A549 treated with DMSO at 1 μM for 4 hours (cell line): Measurements from ENCODE around the gene TOX4. TPM values are rescaled to one million over a fixed set of nuclear protein-coding genes. Genes with fewer than 3 reads are reported as not detected.

ENCODE experiments used
- total RNA-seq: library from RNA; stranded (reverse); fragments of 200-300 nt; extraction: Qiagen RNA extraction; gene quantifications from 5 replicates; pipeline ENCODE4 v1.2.3, GENCODE V29; 2022; ENCODE audit warnings: low read depth

TOX4 gene
- 65.3 to 76.8 TPM (median 68.1 TPM) in 5 replicates for total RNA-seq

GRCh38 chr14:21476925-21477681 is at the start of gene TOX4, which contains the start of gene RAB2B:
TOX4 (plus strand) TSS chr14:21477195; CDS start chr14:21477279, 84 bp downstream.
RAB2B (minus strand) TSS chr14:21476959; CDS start chr14:21476872, 87 bp downstream.

DNA sequence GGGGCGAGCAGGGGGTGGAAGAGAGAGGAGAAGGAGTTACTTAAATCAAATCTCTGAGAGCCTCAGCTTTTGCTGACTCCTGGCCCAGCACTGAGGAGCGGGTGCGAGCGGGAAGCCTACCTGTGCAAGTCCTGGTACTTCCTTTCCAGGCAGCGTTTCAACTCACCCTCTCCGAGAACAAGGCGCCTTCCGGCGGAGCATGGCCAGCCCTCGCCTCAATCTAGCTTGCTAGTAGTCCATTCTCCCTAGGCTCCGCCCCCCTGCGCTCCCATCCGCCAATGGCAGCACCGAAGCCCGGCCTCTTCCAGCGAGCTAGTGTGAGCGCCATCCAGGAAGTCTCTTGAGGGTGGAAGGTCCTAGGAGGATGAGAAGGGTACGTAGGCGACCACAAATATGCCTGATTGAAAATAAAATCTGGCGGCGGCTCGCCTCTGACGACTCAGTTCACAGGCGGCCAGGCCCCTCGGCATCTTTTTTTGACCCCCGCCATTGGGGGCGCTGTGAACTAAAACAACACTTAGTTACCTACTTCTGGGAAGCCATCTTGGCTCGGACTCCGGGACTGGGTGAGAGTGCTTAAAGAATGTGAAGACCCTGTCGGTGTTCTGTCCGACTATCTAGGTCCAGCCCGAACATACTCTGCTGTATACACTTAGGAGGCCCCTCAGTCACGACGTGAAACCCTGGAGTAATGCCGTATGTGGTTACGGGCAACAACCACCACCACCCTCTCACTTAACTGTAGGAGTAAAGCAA is 20.9 kb upstream of the TOX4 start, which contains the start of gene CHD8:
Gene CHD8 (minus strand): TSS at position 212 of the 756 bp plus-strand sequence. CDS start 24,480 bp downstream, outside the sequence.

DNA sequence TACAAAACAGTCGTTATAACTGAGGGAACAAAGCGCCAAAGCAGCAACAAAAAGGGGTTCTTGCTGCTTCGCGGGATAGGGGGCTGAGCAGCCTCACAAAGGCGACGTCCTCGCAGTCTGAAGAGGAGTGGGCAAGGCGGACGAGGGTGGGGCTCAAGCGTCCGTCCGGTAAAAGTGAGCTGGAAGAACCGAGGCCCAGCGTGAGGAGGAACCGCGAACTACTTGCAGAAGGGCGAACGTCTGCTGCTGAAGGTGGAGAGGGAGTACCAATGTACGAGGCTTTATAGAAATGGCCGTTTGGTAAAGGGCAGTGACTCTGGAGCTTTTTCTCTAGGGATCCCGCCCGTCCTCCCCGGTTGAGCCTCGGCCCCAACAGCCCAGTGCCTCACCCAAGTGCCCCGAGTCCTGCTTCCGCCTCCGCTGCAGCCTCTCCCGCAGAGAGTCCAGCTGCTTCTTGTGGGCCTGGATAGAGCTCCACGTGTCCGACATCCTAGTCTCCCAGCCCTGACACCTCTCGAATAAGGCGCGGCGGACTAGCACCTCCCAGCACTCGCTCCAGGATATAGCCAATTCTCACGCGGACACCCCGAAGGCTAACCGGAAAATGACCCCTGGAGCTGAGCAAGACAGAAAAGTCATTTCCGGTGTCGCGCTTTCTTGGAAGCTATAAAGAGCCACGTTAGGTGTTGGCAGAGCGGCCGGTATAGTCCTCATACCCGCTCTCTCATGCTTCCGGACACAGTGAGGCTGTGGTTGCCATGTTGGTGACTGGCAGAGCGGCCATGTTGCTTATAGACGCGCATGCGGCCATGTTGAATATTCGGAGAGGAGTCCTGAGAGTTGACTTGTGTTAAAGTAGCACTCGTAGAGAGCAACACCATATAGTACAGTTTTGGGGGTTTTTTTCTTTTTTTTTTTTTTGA is 34.0 kb downstream of the TOX4 start, which contains the start of gene METTL3:
Gene METTL3 (minus strand): TSS at position 606 of the 923 bp plus-strand sequence. CDS start 117 bp downstream, at position 489.

DNA sequence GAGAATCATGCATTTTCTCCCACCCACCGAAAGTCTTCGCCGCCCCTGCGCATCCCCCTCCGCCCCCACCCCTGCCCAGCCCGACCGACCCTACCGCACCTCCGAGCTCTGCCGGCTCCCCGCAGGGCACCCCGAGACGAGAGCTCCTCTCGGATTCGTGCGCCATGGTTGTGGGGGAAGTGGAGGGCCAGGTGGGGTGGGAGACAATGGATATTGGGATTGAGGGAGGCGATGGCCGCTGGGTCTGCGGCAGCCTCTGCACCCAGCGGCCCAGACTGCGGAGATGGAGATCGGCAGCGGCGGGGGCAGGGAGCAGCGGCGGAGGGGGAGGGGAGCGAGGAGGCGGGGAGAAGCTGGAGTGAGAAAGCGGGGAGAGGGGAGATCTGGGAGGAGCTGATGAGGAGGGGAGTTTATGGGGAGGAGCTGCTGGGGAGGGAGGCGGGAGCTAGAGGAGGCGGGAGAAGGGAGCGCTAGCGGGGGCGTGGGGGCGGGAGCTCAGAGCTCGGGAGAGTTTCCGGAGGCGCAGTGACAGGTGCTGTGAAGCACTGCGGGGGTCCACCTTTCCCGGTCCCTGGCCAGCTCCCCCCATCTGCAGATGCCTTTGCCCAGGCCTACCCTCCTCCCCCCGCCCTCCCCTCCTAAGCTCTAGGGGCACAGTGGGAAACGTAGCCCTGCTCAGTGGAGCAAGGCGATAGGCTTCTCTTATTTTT is 49.1 kb downstream of the TOX4 start, which contains the start of gene SALL2:
Gene SALL2 (minus strand): TSS at position 385 of the 710 bp plus-strand sequence. CDS start 219 bp downstream, at position 166.

Other genes starting within 250 kb of the TOX4 start
- gene HNRNPC, start 207.8 kb upstream of the TOX4 start, total RNA-seq = 834 to 993 TPM (median 864 TPM) in 5 replicates
- 0.24 to 0.54 TPM (median 0.26 TPM) in 5 replicates for gene RPGRIP1, start 197.1 kb upstream of the TOX4 start, total RNA-seq
- gene SUPT16H, start 93.2 kb upstream of the TOX4 start, total RNA-seq = 108 to 118 TPM (median 114 TPM) in 5 replicates
- gene CHD8, start 21.1 kb upstream of the TOX4 start, total RNA-seq = 40.1 to 45.5 TPM (median 41.5 TPM) in 5 replicates
- gene RAB2B, start 236 bp upstream of the TOX4 start, total RNA-seq = 13.3 to 16.6 TPM (median 14.4 TPM) in 5 replicates
- gene METTL3, start 34.1 kb downstream of the TOX4 start, total RNA-seq = 39.3 to 55.4 TPM (median 53.2 TPM) in 5 replicates
- gene SALL2, start 49.2 kb downstream of the TOX4 start, total RNA-seq = 0.89 to 1.3 TPM (median 1.0 TPM) in 5 replicates
- gene OR10G3, start 102.9 kb downstream of the TOX4 start, total RNA-seq = not detected in 5 replicates
- not detected in 5 replicates for gene OR10G2, start 157.7 kb downstream of the TOX4 start, total RNA-seq
- gene OR4E2, start 176.6 kb downstream of the TOX4 start, total RNA-seq = not detected in 5 replicates
- gene OR4E1, start 196.6 kb downstream of the TOX4 start, total RNA-seq = not detected in 5 replicates